Hematopoietic multipotent progenitor cell treated with erythropoietin and hydrocortisone succinate and interleukin-3 and kit ligand, for 6 days (in vitro differentiated cells): Measurements from ENCODE around the gene U2AF1L4.

Experiments
- DNase-seq: peaks from one replicate; pipeline ENCODE4 v3.0.0-alpha.2; 2015

The U2AF1L4 gene

DNA sequence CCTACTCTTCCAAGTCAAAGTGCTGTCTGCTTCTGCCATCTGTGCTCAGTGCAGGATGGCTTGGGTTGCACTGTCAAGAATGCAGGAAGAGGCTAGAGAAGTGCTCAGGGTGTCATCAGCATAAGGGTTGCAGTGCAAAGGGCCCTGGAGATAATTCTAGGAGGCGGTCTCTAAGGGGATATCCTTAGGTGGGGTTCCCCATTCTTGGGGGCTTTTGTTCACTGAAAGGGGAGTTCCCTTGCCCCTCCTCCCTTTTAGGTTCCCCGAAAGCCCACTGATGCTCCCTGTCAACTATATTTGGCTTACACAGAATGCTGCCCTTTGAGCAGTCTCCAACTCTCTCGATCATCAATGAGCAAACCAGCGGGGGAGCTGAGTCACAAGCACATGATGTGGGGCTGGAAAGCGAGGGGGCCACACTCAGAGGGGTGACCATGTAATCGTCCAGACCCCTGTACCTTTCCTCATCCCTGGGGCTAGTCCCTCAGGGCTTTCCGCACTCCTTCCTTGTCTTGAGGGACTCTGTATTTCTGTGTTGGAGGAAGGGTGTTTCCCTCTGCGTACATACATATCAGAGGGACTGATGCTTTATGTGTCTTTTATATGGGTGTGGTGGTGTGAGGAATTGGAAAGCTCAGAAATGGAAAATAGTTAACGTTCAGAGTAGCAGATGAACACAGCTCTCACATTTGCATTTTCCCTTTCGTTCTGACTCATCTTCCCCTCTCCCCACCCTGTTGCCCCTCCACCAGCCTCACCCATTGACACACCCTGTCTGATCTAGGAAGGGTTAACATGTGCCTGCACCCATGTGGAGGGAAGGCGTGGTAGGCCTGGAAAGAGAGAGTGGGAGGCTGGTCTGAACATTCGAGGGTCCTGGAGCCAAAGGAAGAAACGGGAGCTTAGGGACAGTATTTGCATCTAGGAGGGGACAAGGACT lies 34.2 kb downstream of the U2AF1L4 start:
- DNase-seq, result peak; percentile 10

DNA sequence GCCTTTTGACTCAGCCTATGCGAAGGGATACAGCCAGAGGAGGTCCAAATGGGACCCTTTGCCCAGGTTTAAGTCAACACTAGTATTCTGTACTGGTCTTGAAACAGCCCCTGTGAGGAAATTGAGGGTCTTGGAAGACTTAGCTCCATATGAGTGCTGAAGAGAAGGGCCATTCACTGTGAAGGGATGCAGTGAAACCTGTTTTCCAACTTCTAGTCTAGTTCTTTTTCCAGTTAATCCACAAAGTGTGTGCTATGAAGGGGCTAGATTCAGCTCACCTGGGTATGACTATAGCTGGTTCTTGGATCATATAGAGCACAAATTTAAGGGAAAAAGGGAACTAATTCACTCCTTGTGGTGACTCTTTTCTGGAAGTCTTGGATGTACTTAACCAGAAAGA lies 36.8 kb downstream of the U2AF1L4 start:
- no peak for DNase-seq

DNA sequence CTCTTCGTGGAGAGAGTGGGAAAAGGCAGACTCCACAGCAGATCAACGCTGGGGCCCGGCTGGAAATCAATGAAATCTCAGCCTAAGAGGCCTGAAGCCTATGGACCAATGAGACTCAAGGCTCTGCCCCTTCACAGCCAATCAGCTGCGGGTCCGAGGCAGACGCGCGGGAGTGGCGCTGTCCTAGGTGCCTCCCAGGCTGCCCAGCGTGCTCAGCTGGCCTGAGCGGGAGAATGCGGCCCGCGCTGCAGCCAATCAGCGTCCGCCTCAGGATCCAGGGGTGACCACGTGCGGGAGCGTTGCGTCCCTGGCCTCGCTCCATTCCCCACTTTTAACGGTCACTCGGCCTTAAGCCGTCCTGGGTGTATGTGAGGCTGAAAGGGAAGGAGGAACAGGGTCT lies 41.0 kb downstream of the U2AF1L4 start, which contains the start of gene ZBTB32:
Gene ZBTB32, plus strand, starts transcription at position 341 of the 400 bp plus-strand sequence. CDS start 10,069 bp downstream, outside the sequence.
- DNase-seq, result peak; percentile 79

DNA sequence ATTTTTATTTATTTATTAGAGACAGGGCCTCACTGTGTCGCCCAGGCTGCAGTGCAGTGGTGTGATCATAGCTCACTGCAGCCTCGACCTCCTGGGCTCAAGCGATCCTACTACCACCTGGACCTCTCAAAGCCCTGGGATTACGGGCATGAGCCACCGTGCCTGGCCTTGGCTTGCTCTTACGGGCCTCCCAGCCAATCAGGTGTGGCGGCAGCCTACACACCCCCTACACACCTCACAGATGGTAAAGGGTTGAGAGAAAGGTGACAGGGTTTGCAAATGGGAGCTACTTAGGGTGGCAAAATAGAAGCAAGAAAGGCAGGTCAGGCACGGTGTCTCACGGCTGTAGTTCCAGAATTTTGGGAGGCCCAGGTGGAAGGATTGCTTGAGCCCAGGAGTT lies 41.9 kb downstream of the U2AF1L4 start:
- no peak for DNase-seq

DNA sequence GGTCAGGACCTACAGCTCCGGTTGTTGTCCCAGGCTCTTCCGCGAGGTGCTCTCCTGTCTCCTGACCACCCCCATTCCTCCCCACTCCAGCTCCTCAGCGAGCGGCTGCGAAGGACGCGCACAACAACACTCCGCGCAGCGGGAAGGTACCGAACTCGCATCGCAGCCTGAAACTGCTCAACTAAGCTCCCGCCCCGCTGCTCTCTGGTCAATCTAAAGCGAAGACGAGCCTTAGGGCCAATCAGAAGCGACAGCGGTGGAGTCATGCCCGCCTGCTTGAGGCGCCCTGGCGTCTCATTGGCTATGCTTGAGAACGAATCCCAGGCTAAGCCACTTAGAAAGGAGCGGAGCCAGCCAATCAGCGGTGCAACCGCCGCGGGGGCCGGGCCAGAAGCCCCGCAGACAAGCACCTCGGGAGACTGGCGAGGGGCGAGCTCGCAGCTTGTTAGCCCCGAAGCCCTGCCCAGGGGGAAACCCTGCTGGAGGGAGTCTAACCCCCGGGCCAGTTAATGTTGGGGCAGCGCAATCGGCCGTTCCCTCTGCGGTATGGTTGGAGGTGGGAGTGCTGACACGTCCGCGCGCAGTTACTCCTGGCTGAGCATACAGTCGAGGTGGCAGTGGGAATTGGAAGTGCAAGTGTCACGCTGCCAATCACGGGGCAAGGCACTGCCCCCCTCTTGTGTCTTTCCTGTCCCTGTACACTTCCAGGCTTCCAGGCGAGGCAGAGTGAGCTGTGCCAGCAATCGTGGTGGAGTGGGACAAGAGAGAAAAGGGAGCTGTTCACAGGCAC lies 42.8 kb downstream of the U2AF1L4 start:
- peak; percentile 99 for DNase-seq

DNA sequence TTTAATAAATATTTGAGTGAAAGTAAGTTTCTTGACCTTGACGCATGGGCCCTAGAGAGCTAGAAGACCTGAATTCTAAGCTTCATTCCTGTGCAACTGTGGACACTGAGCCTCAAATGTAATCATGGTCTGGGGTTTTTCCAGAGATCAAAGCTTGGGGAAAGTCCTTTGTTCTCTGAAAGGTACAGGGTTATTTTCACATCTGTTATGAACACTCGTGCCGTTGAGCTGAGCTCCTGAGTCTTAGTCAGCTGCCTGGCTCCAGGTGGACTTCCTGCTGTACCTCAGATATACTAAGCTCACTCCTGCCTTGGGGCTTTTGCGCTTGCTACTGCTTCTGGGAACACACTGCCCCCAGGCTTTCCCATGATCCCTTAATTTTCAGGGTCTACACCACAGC lies 48.4 kb downstream of the U2AF1L4 start:
- DNase-seq, result no peak

DNA sequence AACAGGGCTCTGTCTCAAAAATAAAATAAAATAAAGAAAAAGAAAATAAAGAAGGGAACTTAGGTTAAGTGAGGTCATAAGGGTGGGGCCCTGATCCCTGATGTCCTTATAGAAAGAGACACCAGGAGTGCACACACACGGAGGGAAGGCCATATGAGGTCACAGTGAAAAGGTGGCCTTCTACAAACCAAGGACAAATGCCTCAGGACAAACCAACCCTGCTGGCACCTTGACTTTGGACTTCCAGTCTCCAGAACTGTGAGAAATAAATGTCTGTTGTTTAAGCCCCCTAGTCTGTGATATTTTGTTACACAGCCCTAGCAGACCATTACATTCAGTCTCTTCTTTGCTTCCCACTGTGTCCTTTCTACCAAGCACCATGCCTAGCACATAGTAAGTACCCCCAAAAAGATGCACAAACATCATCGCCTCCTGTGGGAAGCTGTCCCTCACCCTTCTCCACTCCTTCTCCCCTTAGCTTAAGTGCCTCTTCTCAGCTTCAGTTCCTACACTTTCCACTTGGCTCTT lies 49.3 kb downstream of the U2AF1L4 start:
- DNase-seq, result no peak

DNA sequence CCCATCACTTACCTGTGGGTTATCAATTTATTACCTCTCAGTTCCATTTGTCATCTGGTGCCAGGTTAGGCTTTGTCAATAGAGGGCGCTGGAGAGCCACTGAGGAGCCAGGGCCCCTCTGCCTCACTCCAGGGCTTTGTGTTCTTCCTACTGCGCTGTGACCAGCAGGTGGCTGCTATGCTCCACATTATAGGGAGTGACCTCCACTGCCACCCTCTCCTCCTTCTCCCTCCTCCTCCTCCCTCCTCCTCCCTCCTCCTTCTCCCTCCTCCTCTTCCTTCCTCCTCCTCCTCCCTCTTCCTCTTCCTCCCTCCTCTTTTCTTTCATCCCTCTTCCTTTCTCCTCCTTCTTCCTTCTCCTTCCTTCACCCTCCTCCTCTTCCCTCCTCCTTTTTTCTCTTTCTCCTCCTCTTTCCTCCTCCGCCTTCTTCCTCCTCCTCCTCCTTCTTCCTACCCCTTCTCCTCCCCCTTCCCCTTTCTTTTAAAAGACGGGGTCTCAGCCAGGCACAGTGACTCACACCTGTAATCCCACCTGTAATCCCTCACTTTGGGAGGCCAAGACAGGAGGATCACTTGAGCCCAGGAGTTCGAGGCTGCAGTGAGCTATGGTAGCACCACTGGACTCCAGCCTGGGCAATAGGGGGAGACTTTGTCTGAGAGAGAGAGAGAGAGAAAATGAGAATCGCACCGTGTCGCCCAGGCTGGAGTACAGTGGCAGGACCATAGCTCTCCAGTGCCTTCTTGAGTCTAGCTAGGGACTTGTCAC lies 51.2 kb downstream of the U2AF1L4 start:
- peak; percentile 97 for DNase-seq

DNA sequence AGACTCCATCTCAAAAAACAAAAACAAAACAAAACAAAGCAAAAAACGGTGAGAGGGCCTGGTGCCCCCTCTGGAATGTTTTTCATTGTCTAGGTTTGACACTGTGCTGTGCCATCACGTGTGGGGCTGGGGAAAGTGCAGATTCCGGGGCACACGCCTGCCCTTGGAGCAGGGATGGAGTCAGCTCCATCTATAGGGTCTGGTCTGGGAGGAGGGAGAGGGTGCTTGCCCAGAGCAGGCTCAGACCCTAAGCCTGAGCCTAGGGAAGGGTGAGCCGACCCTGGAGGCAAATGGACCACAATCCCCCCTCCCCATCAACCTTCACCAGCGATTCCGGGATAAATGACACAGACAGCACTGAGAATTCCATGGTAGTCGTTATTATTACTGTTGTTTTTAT lies 51.8 kb downstream of the U2AF1L4 start:
- no peak for DNase-seq
